Frontal cortex (tissue), 4 donors: ENCODE data around the gene SDK1. TPM values are rescaled to one million over a fixed set of nuclear protein-coding genes. Genes with fewer than 3 reads are reported as not detected.

Experiments
- DNase-seq, 2 donors: peaks; one replicate each; pipeline ENCODE4 v3.0.0; 2012; ENCODE audit warnings: low spot score in 2 of 2
- FAIRE-seq: peaks from 2 replicates; lab custom pipeline; 2012; peaks lifted over from hg19 to GRCh38; lab: Jason Lieb, UNC
- total RNA-seq: library from RNA; depleted of rRNA; stranded (reverse); fragments of >200 nt; gene quantifications from one replicate; pipeline ENCODE4 v1.2.3, GENCODE V29; 2014
- donor health status: control.
- donor health status: control.
- donor health status: control.

Gene SDK1
- total RNA-seq, 1 donor from 2014 or later = 33.0 TPM

DNA sequence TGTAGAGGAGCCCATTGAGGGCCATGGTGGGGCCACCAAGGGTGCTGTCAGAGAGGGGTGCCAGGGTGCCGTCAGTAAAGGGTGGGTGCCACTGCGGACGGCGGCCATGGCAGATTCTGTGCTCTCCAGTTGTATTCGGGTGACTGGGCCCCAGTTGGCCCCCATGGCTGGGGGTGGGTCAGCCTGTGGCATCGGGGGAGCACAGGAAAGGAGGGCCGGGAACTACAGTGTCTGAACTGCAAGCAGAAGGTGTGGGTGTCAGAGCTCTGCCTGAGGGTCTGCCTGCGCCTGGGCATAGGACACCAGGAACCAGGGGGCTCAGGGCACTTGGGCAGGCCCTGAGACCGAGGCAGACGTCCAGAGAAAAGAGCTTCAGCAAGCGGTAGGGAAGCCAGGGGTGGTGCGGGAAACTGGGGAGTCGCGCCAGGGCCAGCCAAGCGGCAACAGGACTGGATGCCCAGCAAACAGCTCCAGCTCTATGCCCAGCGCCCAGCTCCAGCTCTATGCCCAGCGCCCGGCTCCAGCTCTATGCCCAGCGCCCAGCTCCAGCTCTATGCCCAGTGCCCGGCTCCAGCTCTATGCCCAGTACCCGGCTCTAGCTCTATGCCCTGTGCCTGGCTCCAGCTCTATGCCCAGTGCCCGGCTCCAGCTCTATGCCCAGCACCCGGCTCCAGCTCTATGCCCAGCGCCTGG lies 878.8 kb downstream of the SDK1 start:
- FAIRE-seq (no peak), DNase-seq (no peak)

DNA sequence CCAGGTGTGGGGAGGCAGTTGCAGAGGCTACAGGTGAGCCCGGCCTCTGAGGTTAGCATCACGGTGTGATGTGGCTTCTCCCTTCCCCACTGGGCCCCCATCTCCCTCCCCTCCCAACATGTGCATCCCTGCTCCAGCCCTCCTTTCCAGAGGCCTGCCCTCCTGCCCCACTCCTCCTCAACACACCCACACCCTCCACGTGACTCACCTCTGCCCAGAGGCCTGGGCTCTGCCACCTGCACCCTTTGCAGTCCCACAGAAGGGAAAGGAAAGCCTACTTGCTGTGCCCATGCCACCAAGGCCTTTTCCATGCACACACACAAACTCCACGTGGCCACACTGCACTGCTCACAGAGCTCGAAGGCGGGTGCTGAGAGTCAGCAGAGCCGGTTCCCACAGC lies 880.4 kb downstream of the SDK1 start:
- DNase-seq (no peak), FAIRE-seq (no peak)

DNA sequence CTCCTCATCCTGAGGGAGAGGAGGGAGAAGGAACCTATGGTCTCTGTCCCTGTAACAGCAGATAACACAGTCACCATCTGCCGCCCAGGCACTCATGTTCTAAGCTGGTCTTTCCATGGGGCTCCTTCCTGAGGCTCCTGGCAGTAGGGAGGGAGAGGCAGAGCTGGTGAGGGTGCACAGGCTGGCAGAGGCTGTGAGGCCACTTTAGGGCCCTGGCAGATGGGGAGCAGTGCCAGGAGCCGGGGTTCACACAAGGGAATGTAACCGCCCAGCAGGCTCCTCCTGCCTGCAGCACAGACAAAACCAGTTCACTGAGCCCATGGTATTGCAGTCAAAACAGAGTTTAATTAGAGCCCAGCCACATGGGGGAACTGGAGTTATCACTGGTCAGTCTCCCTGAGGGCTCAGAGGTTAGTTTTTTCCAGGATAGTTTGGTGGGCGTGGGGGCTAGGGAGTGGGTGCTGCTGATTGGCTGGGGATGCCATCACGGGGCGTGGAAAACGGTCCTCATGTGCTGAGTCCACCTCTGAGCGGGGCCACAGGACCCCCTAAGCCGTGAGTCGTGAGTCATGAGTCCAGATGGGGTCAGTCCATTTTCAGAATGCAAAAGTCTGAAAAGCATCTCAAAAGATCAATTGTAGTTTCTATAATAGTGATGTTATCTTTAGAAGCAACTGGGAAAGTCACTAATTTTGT lies 881.7 kb downstream of the SDK1 start:
- DNase-seq (no peak), FAIRE-seq (no peak)

DNA sequence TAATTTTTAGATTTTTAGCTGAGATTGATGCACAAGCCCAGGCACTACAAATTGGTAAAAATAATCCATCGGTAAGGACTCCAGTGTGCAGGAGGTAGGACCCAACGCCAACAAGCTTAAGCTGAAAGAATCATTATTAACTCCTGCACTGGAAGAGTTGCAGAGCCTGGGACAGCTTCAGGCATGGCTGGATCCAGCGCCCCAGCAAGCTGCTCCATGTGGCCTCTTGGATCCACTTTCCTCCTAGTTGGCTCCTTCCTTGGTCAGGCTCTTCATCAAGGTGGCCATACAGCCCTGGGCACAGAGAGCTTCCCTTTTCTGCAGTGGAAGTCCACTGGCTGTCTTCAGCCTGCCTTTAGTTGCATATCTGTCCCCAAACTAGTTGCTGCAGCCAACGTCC lies 883.6 kb downstream of the SDK1 start:
- no peak for FAIRE-seq

DNA sequence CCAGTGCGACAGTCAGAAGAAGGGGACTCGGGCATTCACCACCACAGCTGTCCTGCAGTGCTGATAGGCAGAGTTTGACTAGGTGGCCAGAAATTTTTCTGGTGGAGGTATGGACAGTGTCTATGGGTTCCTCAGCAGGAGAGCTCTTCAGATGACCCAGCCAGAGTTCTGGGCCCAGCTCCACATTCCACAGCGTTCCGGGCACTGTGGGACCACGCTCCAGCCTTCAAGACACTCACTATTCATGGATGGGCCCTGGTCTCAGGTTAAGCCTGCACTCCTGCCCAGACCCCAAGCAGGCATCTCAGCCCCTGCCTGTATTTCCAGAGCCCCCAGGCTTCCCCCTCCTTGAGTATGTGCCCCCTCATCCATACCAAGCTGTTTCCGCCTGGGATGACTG lies 884.1 kb downstream of the SDK1 start:
- DNase-seq (no peak), FAIRE-seq (no peak)

More for the DNA sequence above, 883.6 kb downstream of the SDK1 start:
- no peak for DNase-seq

DNA sequence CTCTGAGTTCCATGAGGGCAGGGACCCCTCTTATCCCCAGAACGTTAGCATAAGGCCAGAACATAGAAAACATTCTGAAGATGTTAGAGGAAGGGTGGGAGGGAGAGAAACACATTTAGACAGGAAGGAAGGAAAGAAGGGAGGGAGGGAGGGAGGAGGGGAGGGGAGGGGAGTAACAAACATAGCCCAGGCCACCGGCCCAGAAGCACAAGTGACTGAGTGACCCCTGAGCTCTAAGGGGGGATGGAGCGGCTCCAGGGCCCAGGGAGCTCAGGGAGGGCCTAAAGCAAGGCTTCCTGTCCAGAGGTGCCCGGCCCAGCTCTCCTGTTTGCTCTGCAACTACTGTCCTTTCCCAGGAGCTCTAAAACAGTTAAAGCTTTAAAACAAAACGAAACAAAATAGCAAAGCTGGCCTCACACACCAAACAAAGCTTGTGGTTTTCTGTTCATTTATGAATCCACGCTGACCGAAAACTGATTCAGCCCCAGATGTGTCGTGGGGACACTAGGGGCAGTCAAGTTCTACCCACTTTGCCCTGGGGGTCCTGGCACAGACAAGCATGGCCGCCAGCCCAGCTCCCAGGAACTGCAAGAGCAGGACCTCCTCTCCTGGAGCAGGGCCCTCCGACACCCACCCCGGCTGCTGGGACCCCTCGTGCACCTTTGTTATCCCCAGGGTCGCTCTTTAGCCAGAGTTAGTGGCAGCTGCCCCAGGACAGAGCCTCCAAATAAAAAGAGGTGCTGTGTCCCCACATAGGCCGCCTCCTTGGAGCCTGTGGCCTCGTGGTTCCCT lies 884.9 kb downstream of the SDK1 start:
- no peak for FAIRE-seq
- DNase-seq = no peak

DNA sequence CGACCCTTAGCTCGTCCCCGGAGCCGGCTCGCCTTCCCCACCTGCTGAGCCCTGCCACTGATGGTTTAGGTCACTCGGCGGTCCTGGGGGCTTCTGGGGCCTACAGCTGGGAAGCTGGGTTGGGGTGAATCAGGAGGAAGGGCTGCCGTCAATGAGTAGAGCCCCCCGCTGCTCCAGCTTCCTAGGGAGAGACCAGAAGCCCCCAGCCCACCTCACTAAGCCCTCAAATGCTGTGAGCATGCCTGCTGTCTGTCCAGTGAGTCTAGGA lies 885.4 kb downstream of the SDK1 start:
- FAIRE-seq = no peak

DNA sequence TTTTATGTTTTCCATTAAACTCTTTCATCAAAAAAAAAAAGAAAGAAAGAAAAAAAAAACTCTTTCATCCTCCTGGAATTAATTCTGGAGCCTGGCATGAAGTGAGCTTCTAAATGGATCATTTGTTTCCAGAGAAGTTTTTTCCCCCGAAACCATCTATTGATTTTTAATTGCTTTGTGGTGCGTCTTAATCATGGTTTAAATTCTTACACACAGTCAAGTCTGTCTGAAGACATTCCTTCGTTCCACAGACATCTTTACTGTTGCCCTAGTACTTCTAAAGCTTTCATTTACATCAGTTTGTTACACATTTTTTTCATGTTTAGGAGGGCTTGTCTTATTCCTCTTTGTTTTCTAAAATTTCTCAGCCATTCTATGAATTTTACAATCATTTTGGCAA lies 887.6 kb downstream of the SDK1 start:
- no peak for FAIRE-seq
- no peak for DNase-seq

More for the DNA sequence above, 885.4 kb downstream of the SDK1 start:
- DNase-seq = no peak

DNA sequence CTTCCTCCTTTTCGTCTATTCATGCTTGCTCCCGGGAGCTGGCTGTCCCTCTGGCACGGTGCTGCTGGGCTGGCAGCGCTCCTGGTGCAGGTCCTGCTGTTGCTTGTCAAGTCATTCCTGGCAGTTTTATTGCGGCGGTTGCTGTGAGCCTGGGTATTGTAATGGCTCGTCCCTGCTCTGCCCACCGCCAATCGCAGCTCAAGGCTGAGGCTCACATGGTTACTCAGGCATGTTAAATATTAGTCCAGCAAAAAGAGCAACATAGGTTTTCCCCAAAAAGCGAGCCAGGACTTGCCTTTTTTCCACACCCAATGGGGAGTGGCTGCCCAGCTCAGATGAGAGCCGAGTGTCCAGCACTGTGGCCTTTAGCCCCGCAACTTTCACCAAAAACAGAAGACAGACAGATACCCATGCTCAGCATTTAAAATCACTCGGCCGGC lies 888.1 kb downstream of the SDK1 start:
- no peak for FAIRE-seq
- DNase-seq = peak in 1 of 2 donors; percentile 47

DNA sequence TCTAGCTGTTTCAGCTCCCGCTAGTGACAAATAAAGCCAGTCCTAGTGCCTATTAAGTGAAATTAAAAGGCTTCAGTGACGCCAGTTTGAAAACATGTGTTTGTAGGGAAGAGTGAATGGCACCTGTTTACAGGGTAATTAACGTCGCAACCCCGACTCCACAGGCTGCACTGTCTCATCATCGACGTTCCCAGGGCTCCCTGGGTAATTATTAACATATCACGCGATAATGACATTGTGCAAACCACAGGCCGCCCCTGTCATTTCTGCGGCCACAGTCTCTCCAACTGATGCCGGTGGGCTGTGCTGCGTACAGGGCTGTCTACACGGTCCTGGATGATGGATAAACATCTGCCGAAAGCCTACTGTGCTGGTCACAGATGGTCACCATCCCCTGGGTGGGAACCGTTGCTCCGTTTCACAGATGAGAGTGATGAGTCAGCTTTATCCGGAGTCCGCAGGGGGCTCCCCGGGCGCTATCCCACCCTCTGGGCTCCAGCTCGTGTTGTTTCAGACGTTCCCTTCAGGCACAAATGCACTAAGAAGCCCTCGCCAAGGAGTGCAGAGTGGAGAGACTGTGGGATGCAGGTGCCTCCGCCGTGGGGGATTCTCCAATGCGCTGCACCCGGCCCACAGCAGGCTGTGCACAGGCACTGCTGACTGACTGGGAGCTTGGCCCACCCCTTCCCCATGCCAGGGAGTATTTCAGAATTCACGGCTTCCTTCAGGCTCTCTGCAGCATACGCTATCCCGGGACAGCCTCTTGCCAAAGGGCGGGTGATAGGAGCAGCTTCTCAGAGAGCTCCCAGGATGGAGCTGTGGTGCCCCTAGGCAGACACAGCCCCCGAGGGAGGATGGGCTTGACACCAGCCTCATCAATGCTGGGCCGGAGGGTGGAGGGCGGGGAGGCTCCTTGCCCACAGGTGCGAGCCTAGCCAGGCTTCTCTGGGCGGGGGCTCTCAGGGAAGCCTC lies 889.2 kb downstream of the SDK1 start:
- no peak for FAIRE-seq

DNA sequence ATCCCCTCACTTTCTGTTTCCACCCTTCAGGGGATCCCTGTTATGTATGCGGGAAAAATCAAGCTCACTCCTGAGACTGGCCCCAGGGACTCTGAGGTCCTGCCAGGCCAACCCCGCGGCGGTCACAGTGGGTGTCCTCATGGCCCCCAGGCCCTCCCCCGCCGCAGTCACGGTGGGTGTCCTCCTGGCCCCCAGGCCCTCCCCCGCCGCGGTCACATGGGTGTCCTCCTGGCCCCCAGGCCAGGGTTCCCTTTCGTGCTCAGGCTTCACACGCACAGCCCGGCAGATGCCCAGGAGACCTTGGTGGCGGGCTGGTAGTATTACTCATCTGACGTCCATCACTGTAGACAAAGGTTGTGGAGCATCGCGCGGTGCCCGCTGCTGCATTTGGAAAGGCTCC lies 890.0 kb downstream of the SDK1 start:
- DNase-seq (no peak), FAIRE-seq (no peak)

More for the DNA sequence above, 889.2 kb downstream of the SDK1 start:
- no peak for DNase-seq

DNA sequence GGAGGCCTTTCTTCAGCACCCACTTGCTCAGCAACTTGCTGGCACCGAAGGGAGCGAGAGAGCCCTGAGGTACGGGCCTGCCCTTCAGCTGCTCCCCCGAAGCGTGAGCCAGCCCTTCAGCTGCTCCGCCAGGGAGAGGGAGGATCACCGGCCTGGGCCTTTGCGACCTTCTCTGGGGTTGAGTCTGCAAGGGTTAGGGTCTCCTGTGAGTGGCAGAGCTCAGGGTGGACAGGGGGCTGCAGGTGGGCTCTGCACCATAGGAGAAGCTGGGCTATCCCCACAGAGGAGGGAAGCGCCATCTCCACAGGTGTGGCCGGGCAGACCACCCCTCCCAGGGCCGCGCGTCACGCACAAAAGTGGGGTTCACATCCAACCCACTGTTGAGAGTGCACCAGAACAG lies 890.5 kb downstream of the SDK1 start:
- DNase-seq (no peak), FAIRE-seq (no peak)

DNA sequence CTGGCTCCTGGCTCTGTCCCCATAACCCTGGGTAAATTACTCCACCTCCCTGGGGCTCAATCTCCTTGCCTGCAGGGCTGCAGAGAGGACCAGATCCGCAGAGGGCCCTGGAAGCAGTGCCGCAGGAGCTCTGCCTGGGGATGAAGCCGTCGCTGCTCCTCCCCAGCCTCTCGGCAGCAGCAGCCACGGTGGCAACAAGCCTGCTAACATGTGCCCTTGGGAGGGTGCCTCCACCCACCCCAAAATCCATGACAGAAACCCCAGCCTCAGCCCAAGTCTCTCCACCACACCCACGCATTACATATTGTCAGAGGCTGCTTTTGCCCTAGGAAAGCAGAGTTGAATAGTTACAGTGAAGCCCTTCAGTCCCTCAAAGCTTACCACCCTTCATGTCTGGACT lies 894.6 kb downstream of the SDK1 start:
- DNase-seq (no peak), FAIRE-seq (no peak)

DNA sequence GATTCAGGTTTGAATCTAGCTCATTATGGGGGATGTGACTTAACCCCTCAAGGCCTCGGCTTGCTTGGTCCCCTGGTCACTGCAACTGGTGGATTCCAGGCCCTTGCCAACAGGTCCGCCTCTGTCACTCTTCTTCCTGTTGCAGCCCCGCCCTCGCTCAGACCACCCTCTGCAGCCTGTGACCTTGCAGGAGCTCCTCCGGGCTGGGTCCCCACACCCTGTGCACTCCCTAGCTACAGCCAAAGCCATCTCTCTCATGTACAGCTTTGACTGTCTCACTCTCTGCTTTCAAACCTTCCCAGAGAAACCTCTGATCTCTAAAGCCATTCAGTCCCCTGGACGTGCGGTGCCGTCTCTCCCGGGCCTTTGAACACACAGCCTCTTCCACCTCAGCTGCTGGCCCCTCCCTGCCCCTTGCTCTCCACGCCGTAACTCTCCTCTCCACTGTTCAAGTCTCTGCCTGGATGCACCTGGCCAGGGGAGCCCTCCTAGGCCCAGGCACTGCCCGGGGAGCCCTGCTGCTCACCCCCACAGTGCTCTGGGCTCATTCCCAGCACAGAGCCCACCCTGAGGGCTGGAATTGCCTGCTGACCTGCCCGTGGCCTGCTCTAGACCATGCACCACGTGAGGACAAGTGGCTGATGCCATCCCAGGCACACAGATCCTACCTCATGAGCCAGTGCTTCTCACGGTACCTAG lies 895.2 kb downstream of the SDK1 start:
- no peak for FAIRE-seq
- DNase-seq = no peak

DNA sequence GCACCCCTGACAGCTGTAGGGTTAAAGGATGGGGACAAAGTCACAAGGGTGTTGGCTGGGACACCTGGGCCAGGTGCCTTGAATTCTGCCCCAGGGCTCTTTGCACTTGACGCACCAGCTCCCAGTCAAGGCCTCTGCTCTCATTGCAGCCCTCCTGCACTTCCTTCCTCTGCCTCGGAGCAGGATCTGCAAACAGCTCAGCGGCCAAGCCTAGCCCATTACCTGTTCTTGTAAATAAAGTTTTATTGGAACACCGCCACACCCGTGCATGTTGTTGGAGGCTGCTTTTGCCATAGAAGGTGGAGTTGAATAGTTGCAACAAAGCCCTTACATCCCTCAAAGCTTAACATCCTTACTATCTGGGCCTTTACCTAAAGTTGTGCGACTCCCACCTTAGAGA lies 897.2 kb downstream of the SDK1 start:
- DNase-seq (no peak), FAIRE-seq (no peak)

DNA sequence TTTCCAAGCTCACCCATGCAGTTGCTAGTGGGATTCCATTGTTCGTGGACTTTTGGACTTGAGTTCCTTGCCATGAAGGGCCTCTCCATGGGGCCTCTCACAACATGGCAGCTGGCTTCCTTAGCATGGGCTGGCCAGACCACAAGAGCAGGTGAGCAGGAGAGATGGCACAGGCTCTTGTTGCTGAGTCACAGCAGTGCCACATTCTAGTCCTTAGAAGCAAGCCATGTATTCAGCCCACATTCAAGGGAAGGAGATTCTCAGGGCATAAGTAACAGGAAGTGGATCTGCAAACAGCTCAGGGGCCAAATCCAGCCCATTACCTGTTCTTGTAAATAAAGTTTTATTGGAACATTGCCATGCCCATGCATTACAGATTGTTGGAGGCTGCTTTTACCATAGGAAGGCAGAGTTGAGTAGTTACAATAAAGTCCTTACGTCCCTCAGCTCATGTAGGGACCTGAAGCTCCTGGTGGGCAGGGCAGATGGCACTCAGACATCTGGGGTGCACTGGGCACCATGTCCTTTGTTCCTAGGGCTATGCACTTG lies 899.6 kb downstream of the SDK1 start:
- DNase-seq (no peak), FAIRE-seq (no peak)

DNA sequence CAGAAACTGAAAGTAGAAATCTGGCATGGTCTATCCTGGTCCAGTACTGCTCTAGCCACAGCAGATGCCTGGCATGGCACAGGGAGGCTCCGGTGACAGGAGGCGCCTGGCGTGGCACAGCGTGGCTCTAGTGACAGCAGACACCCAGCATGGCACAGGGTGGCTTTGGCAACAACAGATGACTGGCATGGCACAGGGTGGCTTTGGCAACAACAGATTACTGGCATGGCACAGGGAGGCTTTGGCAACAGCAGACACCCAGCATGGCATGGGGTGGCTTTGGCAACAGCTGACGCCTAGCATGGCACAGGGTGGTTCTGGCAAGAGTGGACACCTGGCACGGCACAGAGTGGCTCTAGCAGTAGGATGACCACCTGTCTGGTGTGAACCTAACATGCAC lies 900.5 kb downstream of the SDK1 start:
- DNase-seq (no peak), FAIRE-seq (no peak)

DNA sequence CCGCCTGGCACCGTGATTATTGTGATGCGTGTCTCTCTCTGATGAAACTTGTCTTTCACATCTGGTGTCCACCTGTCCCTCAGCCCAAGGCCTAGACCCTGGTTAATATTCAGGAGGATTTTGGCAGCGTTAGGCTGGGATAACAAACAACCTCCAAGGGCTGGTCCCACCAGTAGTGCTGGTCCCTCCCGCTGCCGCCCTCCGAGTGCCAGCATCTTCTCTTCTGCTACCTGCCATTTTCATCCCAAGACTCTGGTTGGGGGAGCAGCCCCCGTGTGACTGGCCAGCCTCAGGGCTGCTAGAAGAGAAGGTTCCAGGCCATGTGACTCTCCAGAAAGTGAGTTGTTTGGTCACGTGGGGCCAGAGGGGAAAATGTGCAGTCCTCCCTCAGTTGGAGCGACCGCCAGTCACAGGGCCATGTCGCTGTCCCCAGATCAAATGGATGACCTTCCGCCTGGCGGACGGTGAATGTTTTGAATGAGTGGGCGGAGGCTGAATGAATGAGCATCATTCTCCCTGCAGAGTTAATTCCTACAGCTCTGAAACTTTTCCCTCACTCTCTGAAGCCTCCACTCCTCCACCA lies 901.2 kb downstream of the SDK1 start:
- DNase-seq (no peak), FAIRE-seq (no peak)

DNA sequence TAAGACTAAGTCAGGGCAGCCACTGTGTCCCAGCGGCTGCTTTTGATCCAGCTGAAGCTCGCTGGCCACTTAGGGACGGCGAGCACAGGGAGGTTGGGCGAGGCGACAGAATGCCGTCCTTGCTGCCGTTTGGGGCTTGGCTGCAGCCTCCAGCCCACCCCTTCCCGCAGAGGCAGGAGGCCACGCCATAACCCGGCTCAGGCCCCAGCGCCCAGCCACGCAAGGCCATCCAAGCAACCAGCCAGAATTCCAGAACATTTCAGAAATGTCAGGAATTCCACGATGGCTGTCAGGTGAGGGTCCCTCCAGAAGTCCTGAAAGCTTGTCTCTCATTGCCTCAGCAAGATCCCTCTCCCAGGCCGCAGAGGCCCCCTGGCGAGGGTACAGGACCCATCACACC lies 901.9 kb downstream of the SDK1 start:
- no peak for DNase-seq
- FAIRE-seq = no peak
